ENCODE data around the gene EPHX1.

DNA sequence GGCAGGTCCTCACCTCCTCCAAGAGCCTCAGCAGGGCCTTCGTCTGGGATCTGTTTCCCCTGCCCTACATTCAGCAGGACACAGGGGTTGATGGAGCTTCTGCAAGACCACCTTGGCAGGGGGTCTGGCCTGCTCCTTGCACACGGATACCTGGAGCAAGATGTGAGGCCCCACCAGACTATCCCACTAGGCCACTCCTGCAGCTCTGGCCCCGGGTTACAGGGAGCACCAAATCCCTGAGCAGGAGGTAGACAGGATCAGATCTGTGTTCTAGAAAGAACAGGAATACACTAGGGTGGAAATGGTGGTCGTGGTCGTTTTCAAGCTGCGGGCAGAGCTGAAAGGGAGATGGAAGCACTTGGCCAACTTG lies 33.5 kb downstream of the EPHX1 start:
- TF ChIP-seq, protein P1, sequence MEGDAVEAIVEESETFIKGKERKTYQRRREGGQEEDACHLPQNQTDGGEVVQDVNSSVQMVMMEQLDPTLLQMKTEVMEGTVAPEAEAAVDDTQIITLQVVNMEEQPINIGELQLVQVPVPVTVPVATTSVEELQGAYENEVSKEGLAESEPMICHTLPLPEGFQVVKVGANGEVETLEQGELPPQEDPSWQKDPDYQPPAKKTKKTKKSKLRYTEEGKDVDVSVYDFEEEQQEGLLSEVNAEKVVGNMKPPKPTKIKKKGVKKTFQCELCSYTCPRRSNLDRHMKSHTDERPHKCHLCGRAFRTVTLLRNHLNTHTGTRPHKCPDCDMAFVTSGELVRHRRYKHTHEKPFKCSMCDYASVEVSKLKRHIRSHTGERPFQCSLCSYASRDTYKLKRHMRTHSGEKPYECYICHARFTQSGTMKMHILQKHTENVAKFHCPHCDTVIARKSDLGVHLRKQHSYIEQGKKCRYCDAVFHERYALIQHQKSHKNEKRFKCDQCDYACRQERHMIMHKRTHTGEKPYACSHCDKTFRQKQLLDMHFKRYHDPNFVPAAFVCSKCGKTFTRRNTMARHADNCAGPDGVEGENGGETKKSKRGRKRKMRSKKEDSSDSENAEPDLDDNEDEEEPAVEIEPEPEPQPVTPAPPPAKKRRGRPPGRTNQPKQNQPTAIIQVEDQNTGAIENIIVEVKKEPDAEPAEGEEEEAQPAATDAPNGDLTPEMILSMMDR (IDR thresholded peaks at IDR 0.05), result no peak
- TF ChIP-seq ZFX (IDR thresholded peaks at IDR 0.05; ENCODE audit: borderline replicate concordance), result no peak
